Kidney (tissue), 14 donors: ENCODE data around the gene SRPK1. TPM values are rescaled to one million over a fixed set of nuclear protein-coding genes. Genes with fewer than 3 reads are reported as not detected.

Experiments used
- DNase-seq, 5 donors: peaks; one replicate each; pipeline ENCODE4 v3.0.0-alpha.2; 2013 to 2020
- FAIRE-seq: peaks from 2 replicates; lab custom pipeline; 2012; peaks lifted over from hg19 to GRCh38; lab: Jason Lieb, UNC
- H3K27ac ChIP-seq, 2 donors: one replicate each; pipeline ENCODE4 v1.7.0; 2013; ENCODE audit warnings: low read depth in 2 of 2, low read length in 2 of 2, inconsistent platforms in 1 of 2
- H3K27me3 ChIP-seq: one replicate; pipeline ENCODE4 v1.7.1; 2013; ENCODE audit warnings: low read length, inconsistent platforms; ENCODE audit not compliant: control insufficient read depth, insufficient read depth
- H3K36me3 ChIP-seq, 3 donors: one replicate each; pipeline versions ENCODE4 v1.7.0 to v1.7.1; 2013; ENCODE audit warnings: low read length in 3 of 3, control low read depth in 1 of 3, inconsistent platforms in 1 of 3; ENCODE audit not compliant: insufficient read depth in 3 of 3, control insufficient read depth in 2 of 3
- H3K4me1 ChIP-seq, 3 donors: one replicate each; pipeline versions ENCODE4 v1.7.0 to v1.7.1; 2013; ENCODE audit warnings: low read length in 3 of 3, inconsistent platforms in 1 of 3, low read depth in 1 of 3; ENCODE audit not compliant: control insufficient read depth in 2 of 3, insufficient read depth in 2 of 3
- H3K4me3 ChIP-seq, 3 donors: one replicate each; pipeline versions ENCODE4 v1.7.0 to v1.8.1; 2013; ENCODE audit warnings: low read length in 3 of 3, control low read depth in 1 of 3, inconsistent platforms in 1 of 3
- H3K9ac ChIP-seq, 3 donors: one replicate each; pipeline versions ENCODE4 v1.7.0 to v1.7.1; 2013; ENCODE audit warnings: low read length in 3 of 3, control low read depth in 1 of 3, inconsistent platforms in 1 of 3
- H3K9me3 ChIP-seq, 3 donors: one replicate each; pipeline versions ENCODE4 v1.7.0 to v1.7.1; 2013; ENCODE audit warnings: low read length in 3 of 3, control low read depth in 1 of 3, inconsistent platforms in 1 of 3; ENCODE audit not compliant: control insufficient read depth in 2 of 3, insufficient read depth in 1 of 3
- intact Hi-C: fragments of 100-400 bp; cut with DNase I; formaldehyde crosslinking; loops from one replicate; pipeline ENCODE4 v1.11.1; 2022
- polyA plus RNA-seq: library from polyadenylated mRNA; stranded (reverse); fragments of 350-450 nt; fragmentation: Illumina TruSeq; extraction: RNeasy Lipid Tissue Mini Kit (QIAGEN cat#74804); gene quantifications from one replicate; pipeline ENCODE4 v1.2.3, GENCODE V29; 2014; ENCODE audit warnings: low read depth, low replicate concordance; ENCODE audit not compliant: insufficient read depth
- total RNA-seq: library from RNA; stranded (reverse); fragmentation: NEBNext Ultra II Directional; extraction: Animal tissue kit (Norgen Biotek cat#: 25700); gene quantifications from one replicate; pipeline ENCODE4 v1.2.1, GENCODE V29; 2021
- TF ChIP-seq, protein P1 (sequence below): IDR thresholded peaks from 3 replicates; pipeline ENCODE4 v1.5.1; 2012; ENCODE audit warnings: mild to moderate bottlenecking, moderate library complexity, borderline replicate concordance; ENCODE audit not compliant: insufficient read depth; ENCODE audit errors: extremely low read depth
- donor health status: control.
- donor health status: control.
- donor health status: control.
- donor health status: control.
- donor health status: control.
- donor health status: DM: yes; HTN: yes; CAD: no.
- donor health status: Normal renal cell carcinoma (clear cell type).

Gene SRPK1
- total and polyA plus RNA-seq, 2 donors from 2014 or later, result 12.2 to 35.3 TPM

DNA sequence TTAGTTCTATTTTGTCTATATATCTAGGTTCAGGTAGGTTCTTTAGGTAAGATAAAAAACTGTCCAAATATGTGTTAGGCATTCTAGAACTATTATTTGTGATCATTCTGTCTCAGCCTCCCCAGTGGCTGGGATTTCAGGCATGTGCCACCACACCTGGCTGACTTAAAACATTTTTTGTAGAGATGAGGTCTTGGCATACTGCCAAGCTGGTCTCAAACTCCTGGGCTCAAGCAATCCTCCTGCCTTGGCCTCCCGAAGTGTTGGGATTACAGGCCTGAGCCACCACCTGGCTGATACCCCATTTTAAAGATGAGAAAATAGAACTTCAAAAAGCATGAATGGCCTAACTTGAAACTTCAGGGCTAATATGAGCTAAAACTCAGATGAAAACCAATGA is 81.9 kb downstream of the SRPK1 start:
- Histone ChIP-seq H3K4me1 (no peaks in the 10 kb centered on the region), H3K4me3 (no peak overlapping the region), H3K27ac (no peak overlapping the region), H3K9ac (no peak overlapping the region), H3K27me3 (no peaks in the 10 kb centered on the region), H3K36me3 (no peaks in the 10 kb centered on the region), H3K9me3 (no peaks in the 10 kb centered on the region)
- intact Hi-C loops, result no loop called here
- TF ChIP-seq, protein P1, sequence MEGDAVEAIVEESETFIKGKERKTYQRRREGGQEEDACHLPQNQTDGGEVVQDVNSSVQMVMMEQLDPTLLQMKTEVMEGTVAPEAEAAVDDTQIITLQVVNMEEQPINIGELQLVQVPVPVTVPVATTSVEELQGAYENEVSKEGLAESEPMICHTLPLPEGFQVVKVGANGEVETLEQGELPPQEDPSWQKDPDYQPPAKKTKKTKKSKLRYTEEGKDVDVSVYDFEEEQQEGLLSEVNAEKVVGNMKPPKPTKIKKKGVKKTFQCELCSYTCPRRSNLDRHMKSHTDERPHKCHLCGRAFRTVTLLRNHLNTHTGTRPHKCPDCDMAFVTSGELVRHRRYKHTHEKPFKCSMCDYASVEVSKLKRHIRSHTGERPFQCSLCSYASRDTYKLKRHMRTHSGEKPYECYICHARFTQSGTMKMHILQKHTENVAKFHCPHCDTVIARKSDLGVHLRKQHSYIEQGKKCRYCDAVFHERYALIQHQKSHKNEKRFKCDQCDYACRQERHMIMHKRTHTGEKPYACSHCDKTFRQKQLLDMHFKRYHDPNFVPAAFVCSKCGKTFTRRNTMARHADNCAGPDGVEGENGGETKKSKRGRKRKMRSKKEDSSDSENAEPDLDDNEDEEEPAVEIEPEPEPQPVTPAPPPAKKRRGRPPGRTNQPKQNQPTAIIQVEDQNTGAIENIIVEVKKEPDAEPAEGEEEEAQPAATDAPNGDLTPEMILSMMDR, result no peak
- no peak for DNase-seq
- no peak for FAIRE-seq

DNA sequence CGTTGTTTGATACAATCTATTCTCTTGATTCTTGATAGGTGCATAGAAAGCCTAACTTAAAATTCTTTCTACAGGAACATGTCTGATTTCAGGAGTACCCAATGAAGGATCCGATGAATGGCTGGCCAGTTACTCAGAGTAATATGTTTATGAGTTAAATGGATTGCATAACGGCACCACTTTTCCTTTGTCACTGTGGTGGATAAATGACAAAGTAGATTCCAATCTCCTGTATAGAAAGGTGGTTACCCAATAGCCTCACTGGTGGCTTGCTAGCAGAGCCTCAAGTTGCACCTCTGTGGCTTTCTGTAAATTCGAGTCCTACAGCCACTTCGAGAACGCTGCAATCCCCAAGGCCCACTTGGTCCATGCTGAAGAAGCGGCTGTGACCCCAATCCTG is 87.4 kb downstream of the SRPK1 start:
- Histone ChIP-seq H3K4me1 (no peaks in the 10 kb centered on the region), H3K9me3 (no peaks in the 10 kb centered on the region), H3K27ac (no peak overlapping the region), H3K4me3 (no peak overlapping the region), H3K36me3 (peaks cover 0 to 4% (median 0%) of the 10 kb centered on the region in 3 donors), H3K9ac (no peak overlapping the region), H3K27me3 (no peaks in the 10 kb centered on the region)
- no peak for DNase-seq
- no peak for FAIRE-seq
- TF ChIP-seq, protein P1, result no peak
- intact Hi-C loops, result no loop called here

- TF ChIP-seq, protein P1, result no peak
- Histone ChIP-seq H3K4me1 (no peaks in the 10 kb centered on the region), H3K27me3 (no peaks in the 10 kb centered on the region), H3K4me3 (no peak overlapping the region), H3K9me3 (no peaks in the 10 kb centered on the region), H3K36me3 (peaks cover 0 to 4% (median 0%) of the 10 kb centered on the region in 3 donors), H3K27ac (peak overlapping the region in 1 of 2 donors; percentile 49), H3K9ac (no peak overlapping the region)
- intact Hi-C loops, result no loop called here
- FAIRE-seq (peak; percentile 27), DNase-seq (peak in 2 of 5 donors; percentile 8 to 21)
Observed at GRCh38 chr6:35831257-35832007, 89.5 kb downstream of the SRPK1 start.
